Measurements from ENCODE around the gene AXL.
"Not testable (repeated sequence)": the region's sequence is repeated elsewhere in the genome, so short reads cannot be mapped to it uniquely, and the experiment has no call there.

Gene AXL

GRCh38 chr19:41276231-41276630 lies 57.2 kb downstream of the AXL start:
- no peak for DNase-seq (ENCODE audit: low spot score)

- no peak for DNase-seq (ENCODE audit: low spot score)
Observed at GRCh38 chr19:41278478-41278877, 59.5 kb downstream of the AXL start.

- no peak for DNase-seq (ENCODE audit: low spot score)
Observed at GRCh38 chr19:41288673-41289530, 69.9 kb downstream of the AXL start.

- not testable (repeated sequence) for DNase-seq (ENCODE audit: low spot score)
Observed at GRCh38 chr19:41289814-41290213, 70.8 kb downstream of the AXL start.

GRCh38 chr19:41294393-41294792 lies 75.4 kb downstream of the AXL start:
- DNase-seq (ENCODE audit: low spot score): no peak

GRCh38 chr19:41295499-41295898 lies 76.5 kb downstream of the AXL start:
- no peak for DNase-seq (ENCODE audit: low spot score)

- no peak for DNase-seq (ENCODE audit: low spot score)
Observed at GRCh38 chr19:41296433-41296871, 77.4 kb downstream of the AXL start.

GRCh38 chr19:41297628-41298347 lies 78.8 kb downstream of the AXL start:
- DNase-seq (ENCODE audit: low spot score): no peak

- DNase-seq (ENCODE audit: low spot score): no peak
Observed at GRCh38 chr19:41298348-41298964, 79.4 kb downstream of the AXL start.

GRCh38 chr19:41299046-41299754 lies 80.2 kb downstream of the AXL start:
- no peak for DNase-seq (ENCODE audit: low spot score)

GRCh38 chr19:41299755-41300089 lies 80.7 kb downstream of the AXL start:
- no peak for DNase-seq (ENCODE audit: low spot score)

GRCh38 chr19:41300555-41300954 lies 81.5 kb downstream of the AXL start:
- no peak for DNase-seq (ENCODE audit: low spot score)

- DNase-seq (ENCODE audit: low spot score): no peak
Observed at GRCh38 chr19:41302624-41303351, 83.8 kb downstream of the AXL start.

GRCh38 chr19:41303954-41304353 lies 84.9 kb downstream of the AXL start:
- no peak for DNase-seq (ENCODE audit: low spot score)

- no peak for DNase-seq (ENCODE audit: low spot score)
Observed at GRCh38 chr19:41304706-41305483, 85.9 kb downstream of the AXL start.

GRCh38 chr19:41305927-41306793 lies 87.1 kb downstream of the AXL start:
- no peak for DNase-seq (ENCODE audit: low spot score)

GRCh38 chr19:41307090-41307875 lies 88.3 kb downstream of the AXL start:
- no peak for DNase-seq (ENCODE audit: low spot score)

GRCh38 chr19:41307954-41308449 lies 89.0 kb downstream of the AXL start:
- DNase-seq (ENCODE audit: low spot score): no peak
